Memory B cell (primary cell): ENCODE data around the gene TATDN2.

Experiments
- ATAC-seq: fragments of 150-1000 bp; cut with Tn5 transposase; 2 replicates; pipeline ENCODE4 v1.10.0; 2021; ENCODE audit warnings: low read depth, mild to moderate bottlenecking, moderate library complexity
- DNase-seq, 2 donors: peaks; one replicate each; pipeline ENCODE4 v3.0.0; 2022; ENCODE audit warnings: low spot score in 2 of 2
- H3K27ac Mint-ChIP-seq: one replicate; pipeline ENCODE4 v1.8.0; 2022; ENCODE audit warnings: mild to moderate bottlenecking, moderate library complexity, mixed read lengths
- H3K27me3 Mint-ChIP-seq: one replicate; pipeline ENCODE4 v1.8.0; 2022; ENCODE audit warnings: mixed read lengths
- H3K36me3 Mint-ChIP-seq: one replicate; pipeline ENCODE4 v1.8.0; 2022; ENCODE audit warnings: mild to moderate bottlenecking, mixed read lengths
- H3K4me1 Mint-ChIP-seq: one replicate; pipeline ENCODE4 v1.8.0; 2022; ENCODE audit warnings: mixed read lengths
- H3K4me3 Mint-ChIP-seq: one replicate; pipeline ENCODE4 v1.8.0; 2022; ENCODE audit warnings: mild to moderate bottlenecking, moderate library complexity, mixed read lengths
- H3K9me3 Mint-ChIP-seq: one replicate; pipeline ENCODE4 v1.8.0; 2022; ENCODE audit warnings: mixed read lengths

The TATDN2 gene

DNA sequence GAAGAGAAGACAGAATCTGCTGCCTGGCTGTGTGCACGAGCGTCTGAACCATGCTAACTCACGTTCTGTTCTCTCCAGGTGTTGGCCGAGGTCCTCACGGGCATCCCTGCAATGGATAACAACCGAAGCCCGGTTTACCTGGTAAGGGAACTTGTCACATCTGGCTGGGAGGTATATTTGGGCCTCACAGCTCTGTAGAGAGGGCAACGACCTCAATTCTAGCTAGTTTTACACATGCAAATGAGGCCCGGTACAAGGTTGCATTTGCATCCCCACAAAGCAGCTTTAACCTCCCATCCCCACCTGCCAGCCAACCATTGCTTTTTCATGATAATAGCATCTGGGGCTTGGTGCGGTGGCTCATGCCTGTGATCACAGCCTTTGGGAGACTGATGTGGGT, 22.0 kb upstream of the TATDN2 start:
- peak overlapping the region; percentile 43 for H3K4me3 Mint-ChIP-seq
- H3K4me1 Mint-ChIP-seq = peaks cover 41% of the 10 kb centered on the region
- no peaks in the 10 kb centered on the region for H3K27me3 Mint-ChIP-seq
- peak overlapping the region; percentile 89 for H3K27ac Mint-ChIP-seq
- DNase-seq = peak; percentile 34 to 42
- H3K9me3 Mint-ChIP-seq = no peaks in the 10 kb centered on the region
- peaks cover 13% of the 10 kb centered on the region for H3K36me3 Mint-ChIP-seq
- ATAC-seq = peak; percentile 71

DNA sequence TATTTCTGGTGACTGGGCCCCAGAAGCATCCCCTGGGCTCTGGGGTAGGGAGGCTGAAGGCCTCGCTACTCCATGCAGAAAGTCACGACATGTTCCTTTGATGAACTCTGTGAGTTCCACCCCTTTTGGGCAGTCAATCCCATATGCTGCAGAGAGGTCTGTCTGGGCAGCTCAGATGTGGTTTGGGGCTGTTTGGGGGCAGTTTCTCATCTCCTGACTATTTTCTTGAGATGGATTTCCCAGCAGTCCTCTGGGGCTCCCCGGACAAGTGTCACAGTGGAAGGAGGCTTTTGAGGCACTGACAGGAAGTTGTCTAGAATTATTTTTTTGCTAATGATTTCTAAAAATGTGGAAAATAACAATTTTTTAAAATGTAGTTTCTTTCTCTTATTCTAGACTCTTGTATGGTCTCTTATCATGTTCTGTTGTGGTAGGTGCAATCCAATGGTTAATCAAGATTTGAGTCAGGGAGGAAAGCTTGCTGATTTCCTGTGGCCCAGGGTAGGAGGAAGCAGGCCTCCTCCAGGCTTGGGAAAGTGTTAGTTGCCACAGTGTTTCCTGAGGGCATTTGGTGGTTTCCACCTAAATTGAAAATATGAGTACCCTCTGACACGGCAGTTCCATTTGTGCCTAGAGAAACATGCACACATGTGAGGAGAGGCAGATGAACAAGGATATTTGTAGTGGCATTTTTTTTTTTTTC, 19.9 kb upstream of the TATDN2 start:
- Mint-ChIP-seq H3K4me3 (no peak overlapping the region), H3K9me3 (no peaks in the 10 kb centered on the region), H3K4me1 (peaks cover 31% of the 10 kb centered on the region), H3K36me3 (peaks cover 15% of the 10 kb centered on the region), H3K27me3 (no peaks in the 10 kb centered on the region), H3K27ac (no peak overlapping the region)
- DNase-seq = no peak
- no peak for ATAC-seq

DNA sequence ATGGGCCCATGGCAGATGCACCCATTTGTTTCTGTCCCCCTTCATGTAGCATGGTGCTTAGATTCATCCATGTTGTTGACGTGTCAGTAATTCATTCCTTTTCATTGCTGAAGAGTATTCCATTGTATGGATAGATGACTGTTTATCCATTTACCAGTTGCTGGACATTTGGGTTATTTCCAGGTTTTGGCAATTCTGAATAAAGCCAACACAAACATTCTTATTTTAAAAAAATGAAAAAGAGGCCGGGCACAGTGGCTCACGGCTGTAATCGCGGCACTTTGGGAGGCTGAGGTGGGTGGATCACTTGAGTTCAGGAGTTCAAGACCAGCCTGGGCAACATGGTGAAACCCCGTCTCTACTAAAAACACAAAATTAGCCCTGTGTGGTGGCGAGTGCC, 18.7 kb upstream of the TATDN2 start:
- H3K4me1 Mint-ChIP-seq = peaks cover 23% of the 10 kb centered on the region
- H3K9me3 Mint-ChIP-seq = no peaks in the 10 kb centered on the region
- no peaks in the 10 kb centered on the region for H3K27me3 Mint-ChIP-seq
- H3K4me3 Mint-ChIP-seq = no peak overlapping the region
- ATAC-seq (no peak), DNase-seq (no peak)
- no peak overlapping the region for H3K27ac Mint-ChIP-seq
- H3K36me3 Mint-ChIP-seq = peaks cover 15% of the 10 kb centered on the region

DNA sequence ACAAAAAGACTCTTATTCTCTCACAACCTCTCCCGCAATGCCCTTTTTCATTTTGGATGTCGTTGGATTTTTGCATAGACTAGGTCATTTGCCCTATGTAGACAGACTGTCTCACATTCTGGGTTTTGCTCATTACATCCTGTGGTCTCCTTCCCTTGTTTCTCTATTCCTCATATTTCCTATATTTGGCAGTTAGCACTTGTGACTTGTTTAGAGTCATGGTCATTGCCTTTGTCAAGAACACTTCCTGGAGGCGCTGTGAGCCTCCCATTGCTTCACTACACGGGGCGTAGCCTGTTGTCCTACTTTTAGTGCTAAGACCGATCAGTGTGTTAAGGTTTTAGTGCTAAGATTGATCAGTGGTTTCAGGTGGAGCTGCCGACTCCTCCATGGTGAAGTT, 16.1 kb upstream of the TATDN2 start:
- peak overlapping the region; percentile 43 for H3K4me3 Mint-ChIP-seq
- peaks cover 6% of the 10 kb centered on the region for H3K4me1 Mint-ChIP-seq
- ATAC-seq (peak; percentile 59), DNase-seq (no peak)
- H3K36me3 Mint-ChIP-seq = peaks cover 20% of the 10 kb centered on the region
- no peaks in the 10 kb centered on the region for H3K9me3 Mint-ChIP-seq
- peak overlapping the region; percentile 80 for H3K27ac Mint-ChIP-seq
- no peaks in the 10 kb centered on the region for H3K27me3 Mint-ChIP-seq

DNA sequence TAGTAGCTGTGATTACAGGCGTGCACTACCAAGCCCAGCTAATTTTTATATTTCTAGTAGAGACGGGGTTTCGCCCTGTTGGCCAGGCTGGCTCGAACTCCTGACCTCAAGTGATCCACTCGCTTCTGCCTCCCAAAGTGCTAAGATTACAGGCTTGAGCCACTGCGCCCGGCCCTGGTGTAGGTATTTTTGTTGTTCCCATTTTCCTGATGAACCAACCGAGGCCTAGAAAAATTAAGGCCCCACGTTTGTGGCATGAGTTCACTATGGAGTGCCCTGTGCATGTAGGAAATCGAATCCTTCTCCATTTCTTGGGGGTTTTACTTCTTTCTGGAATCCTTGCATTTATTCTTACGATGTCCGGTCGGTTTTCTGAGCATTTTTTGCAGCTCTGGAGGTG, 14.3 kb upstream of the TATDN2 start:
- no peaks in the 10 kb centered on the region for H3K9me3 Mint-ChIP-seq
- H3K4me1 Mint-ChIP-seq = peaks cover 6% of the 10 kb centered on the region
- no peak overlapping the region for H3K27ac Mint-ChIP-seq
- no peak overlapping the region for H3K4me3 Mint-ChIP-seq
- no peak for DNase-seq
- ATAC-seq = no peak
- H3K36me3 Mint-ChIP-seq = peaks cover 27% of the 10 kb centered on the region
- no peaks in the 10 kb centered on the region for H3K27me3 Mint-ChIP-seq

DNA sequence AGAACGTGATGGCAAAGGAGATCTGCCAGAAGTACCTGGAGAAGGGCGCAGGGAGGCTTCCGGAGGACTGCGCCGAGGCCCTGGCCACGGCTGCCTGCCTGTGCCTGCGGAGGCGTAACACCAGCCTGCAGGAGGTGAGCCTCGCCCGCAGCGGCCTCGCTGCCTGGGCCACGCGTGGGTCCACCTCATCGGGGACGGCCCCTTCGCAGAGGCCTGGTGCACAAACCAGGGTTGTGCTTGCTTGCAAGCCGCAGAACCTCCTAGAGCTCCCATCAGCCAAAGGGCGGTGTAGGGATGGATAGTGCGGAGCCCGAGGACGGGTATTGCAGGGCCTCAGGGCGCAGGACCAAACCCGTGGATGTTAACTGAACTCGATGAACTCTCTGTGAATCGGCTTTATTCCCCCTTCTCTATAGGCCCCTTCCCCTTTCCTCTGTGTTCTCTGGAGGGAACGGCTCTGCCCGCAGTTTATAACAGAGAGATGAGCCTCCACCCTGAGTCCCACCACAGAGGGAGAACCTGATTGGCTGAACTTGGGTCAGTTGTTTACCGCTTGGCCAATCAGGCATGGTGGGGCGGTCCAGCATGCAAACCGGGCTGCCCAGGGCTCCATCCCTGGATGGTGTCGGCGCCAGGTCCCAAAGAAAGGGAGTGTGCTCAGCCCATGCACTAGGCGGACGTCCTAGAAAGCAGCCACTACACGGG, 13.6 kb upstream of the TATDN2 start:
- no peaks in the 10 kb centered on the region for H3K9me3 Mint-ChIP-seq
- ATAC-seq (no peak), DNase-seq (no peak)
- no peaks in the 10 kb centered on the region for H3K27me3 Mint-ChIP-seq
- H3K27ac Mint-ChIP-seq = no peak overlapping the region
- H3K36me3 Mint-ChIP-seq = peaks cover 29% of the 10 kb centered on the region
- peaks cover 8% of the 10 kb centered on the region for H3K4me1 Mint-ChIP-seq
- H3K4me3 Mint-ChIP-seq = no peak overlapping the region

DNA sequence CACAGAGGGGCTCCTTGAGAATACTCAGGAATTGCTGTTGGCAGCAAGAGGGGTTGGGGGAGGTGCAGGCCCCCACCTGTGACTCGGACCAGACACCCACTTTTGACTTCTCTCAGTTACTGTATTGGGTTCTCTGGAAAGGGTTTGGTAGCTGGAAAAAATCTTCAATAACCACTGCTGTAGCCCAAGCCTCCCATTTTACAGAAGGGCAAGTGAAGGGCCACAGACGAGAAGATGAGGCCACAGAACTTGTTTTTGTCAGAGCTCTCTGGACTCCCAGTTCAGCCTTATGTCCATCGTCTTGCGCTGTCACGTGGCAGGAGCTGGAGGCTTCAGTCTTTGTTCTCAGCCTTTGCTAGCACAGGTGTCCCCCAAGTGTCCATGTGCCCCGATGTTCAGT, 12.7 kb upstream of the TATDN2 start:
- Mint-ChIP-seq H3K4me3 (no peak overlapping the region), H3K4me1 (peaks cover 8% of the 10 kb centered on the region), H3K9me3 (no peaks in the 10 kb centered on the region), H3K27ac (no peak overlapping the region), H3K27me3 (no peaks in the 10 kb centered on the region), H3K36me3 (peaks cover 30% of the 10 kb centered on the region)
- no peak for DNase-seq
- ATAC-seq = no peak

DNA sequence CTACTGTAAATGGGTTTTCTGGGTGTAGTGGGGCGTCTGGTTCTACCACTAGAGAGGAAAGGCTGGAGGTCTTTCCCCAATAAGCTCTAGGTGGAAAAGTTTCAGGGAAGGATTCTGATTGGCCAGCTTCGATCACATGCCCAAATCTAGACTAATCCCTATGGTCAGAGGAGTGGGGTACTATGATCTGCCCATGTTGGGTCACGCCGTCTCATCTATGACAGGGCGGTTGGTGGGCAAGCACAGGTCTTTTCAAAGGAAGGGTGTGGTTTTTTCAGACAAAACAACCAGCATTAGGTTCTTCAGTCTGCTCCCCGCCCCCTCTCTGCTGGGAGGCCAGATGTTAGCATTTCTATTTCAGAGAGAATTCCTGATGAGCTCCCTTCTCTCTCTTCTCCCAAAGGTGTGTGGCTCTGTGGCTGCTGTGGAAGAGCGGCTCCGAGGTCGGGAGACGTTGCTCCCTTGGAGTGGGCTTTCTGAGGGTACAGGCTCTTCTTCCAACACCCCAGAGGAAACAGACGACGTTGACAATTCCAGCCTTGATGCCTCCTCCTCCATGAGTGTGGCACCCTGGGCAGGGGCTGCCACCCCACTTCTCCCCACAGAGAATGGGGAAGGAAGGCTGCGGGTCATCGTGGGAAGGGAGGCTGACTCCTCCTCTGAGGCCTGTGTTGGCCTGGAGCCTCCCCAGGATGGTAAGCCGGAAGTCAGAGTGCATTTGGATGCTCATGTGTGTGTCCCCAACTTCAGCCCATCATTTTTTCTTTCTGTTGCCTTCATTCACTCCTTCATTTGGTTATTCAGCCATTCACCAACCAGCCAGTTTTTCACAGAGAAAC, 9.7 kb upstream of the TATDN2 start:
- DNase-seq = no peak
- Mint-ChIP-seq H3K36me3 (peaks cover 25% of the 10 kb centered on the region), H3K4me3 (no peak overlapping the region), H3K9me3 (no peaks in the 10 kb centered on the region), H3K27ac (no peak overlapping the region), H3K27me3 (no peaks in the 10 kb centered on the region), H3K4me1 (peaks cover 6% of the 10 kb centered on the region)
- ATAC-seq = no peak

DNA sequence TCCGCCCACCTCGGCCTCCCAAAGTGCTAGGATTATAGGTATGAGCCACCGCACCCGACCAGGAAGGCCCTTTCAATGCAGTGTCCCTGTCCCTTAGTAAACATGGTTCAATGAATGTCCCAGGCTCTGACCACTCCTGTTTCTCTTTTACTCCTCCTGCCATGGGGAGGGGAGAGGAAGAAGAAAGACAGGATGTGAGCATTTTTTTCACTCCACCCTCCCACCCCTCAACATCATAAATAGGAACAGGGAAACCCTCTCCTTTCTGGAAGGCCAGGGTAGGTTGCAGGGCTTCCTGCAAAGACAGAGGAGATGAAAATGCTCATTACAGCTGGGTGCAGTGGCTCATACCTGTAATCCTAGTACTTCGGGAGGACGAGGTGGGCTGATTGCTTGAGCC, 7.5 kb upstream of the TATDN2 start:
- peaks cover 6% of the 10 kb centered on the region for H3K4me1 Mint-ChIP-seq
- peaks cover 37% of the 10 kb centered on the region for H3K36me3 Mint-ChIP-seq
- peaks cover 4% of the 10 kb centered on the region for H3K9me3 Mint-ChIP-seq
- H3K27ac Mint-ChIP-seq = no peak overlapping the region
- DNase-seq (no peak), ATAC-seq (no peak)
- H3K4me3 Mint-ChIP-seq = no peak overlapping the region
- no peaks in the 10 kb centered on the region for H3K27me3 Mint-ChIP-seq

DNA sequence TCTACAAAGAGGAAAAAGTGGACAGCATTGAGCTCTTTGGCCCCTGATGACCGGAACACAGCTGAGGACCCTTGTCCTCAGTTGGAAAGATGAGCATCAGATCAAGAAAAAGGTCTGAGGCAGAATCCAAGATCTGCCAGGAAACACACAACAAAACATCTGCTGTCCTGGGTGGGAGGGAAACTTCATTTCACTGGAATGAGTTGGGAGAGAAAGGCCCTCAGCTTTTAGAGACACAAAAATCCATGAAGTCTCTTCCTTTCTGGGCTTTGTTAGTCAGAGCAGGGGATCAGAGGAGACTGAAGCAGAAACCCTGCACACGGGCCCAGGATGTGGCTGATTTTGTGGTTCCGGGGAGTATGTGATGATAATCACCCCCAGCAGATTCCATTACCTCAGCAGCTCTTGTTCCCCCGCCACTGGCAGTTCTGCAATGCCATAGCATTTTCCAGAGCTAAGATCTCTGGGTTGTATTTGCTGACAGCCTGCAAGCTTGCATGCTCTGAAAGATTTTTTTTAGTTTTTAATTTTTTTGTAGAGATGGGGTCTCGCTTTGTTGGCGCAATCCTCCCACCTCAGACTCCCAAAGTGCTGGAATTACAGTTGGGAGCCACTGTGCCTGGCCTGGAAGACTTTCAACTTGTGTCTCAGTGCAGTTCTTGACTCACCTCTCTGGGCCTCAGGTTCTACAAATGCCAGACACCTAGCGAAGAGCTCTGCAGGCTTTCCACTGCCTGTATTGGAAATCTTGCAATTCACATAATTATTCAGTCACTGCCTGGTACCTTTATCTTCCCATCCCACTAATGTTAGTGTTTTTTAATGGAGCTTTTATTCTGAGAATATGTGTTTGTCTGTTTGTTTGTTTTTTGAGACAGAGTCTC, 5.8 kb upstream of the TATDN2 start:
- Mint-ChIP-seq H3K4me1 (peaks cover 6% of the 10 kb centered on the region), H3K9me3 (peaks cover 4% of the 10 kb centered on the region), H3K4me3 (no peak overlapping the region), H3K27me3 (no peaks in the 10 kb centered on the region), H3K36me3 (peaks cover 30% of the 10 kb centered on the region), H3K27ac (peak overlapping the region; percentile 38)
- peak; percentile 32 for ATAC-seq
- no peak for DNase-seq

DNA sequence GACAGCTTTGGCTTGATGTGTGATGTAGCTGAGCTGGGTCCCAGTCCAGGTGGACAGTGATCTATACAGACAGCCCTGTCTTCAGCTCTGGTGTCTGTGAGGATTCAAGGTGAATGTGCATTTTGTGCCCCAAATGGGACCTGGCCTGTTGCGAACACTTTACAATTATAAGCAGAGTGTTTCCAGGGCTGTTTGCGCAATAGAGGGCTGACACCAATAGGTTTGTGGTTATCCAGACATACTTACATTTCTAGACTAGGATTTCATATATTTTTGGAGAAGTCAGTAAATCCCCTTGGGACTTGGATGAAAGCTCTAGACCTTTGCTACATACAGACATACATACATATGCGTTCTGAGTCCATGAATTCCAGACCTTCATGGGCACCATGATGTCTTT, 4.2 kb upstream of the TATDN2 start:
- H3K9me3 Mint-ChIP-seq = peaks cover 4% of the 10 kb centered on the region
- H3K4me1 Mint-ChIP-seq = peaks cover 12% of the 10 kb centered on the region
- peaks cover 21% of the 10 kb centered on the region for H3K36me3 Mint-ChIP-seq
- ATAC-seq = no peak
- H3K27ac Mint-ChIP-seq = no peak overlapping the region
- DNase-seq = no peak
- no peaks in the 10 kb centered on the region for H3K27me3 Mint-ChIP-seq
- no peak overlapping the region for H3K4me3 Mint-ChIP-seq

DNA sequence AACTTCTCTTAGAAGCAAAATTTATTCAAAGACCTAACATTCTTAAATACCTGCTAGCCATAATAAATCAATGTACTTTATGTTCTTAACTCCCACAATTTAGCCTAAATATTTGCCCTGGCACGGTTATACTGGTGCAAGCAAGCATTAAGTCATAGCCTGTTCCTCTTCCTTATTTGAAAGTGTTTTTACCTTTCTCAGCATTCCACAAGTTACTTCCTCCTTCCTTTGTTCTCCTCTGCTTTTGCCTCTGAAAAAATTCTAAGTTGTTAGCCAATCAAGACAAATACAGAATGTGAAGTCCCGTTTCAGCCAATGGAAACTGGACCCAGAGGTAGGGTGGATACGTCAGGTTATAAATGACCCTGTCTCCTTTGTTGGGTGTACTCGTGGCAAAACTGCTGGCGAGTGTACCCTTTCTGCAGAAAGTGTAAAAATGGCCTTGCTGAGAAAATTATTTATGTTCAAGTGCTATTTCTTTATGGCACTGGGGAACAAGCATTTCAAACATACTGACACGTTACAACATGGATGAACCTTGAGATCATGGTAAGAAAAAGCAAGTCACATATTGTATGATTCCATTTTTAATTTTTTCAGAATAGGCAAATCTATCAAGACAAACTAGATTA, 3.1 kb upstream of the TATDN2 start:
- Mint-ChIP-seq H3K4me3 (no peak overlapping the region), H3K36me3 (peaks cover 15% of the 10 kb centered on the region), H3K27me3 (no peaks in the 10 kb centered on the region), H3K27ac (no peak overlapping the region), H3K9me3 (peaks cover 4% of the 10 kb centered on the region), H3K4me1 (peaks cover 19% of the 10 kb centered on the region)
- ATAC-seq = no peak
- no peak for DNase-seq

DNA sequence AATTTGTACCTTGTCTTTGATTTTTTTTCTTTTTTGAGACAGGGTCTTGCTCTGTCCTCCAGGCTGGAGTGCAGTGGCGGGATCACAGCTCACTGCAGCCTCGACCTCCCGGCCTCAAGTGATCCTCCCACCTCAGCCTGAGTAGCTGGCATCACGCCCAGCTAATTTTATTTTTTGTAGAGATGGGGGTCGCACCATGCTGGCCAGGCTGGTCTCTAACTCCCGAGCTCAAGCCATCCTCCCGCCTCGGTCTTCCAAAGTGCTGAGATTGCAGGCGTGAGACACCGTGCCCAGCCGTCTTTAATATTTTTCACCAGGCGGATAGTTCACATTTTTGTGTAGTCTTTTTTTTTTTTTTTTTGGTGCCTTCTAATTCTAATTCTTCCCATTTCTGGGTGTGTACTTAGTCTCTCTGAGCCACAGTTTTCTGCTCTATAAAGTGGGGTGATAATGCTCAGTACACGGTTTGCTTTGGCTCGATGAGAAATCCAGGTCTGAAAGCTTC, 528 bp upstream of the TATDN2 start:
- ATAC-seq (no peak), DNase-seq (no peak)
- peak overlapping the region; percentile 91 for H3K4me3 Mint-ChIP-seq
- peaks cover 4% of the 10 kb centered on the region for H3K9me3 Mint-ChIP-seq
- H3K36me3 Mint-ChIP-seq = peaks cover 21% of the 10 kb centered on the region
- peaks cover 31% of the 10 kb centered on the region for H3K4me1 Mint-ChIP-seq
- peak overlapping the region; percentile 95 for H3K27ac Mint-ChIP-seq
- no peaks in the 10 kb centered on the region for H3K27me3 Mint-ChIP-seq
